ENCODE results near the gene GNG10. TPM values are rescaled to one million over a fixed set of nuclear protein-coding genes. Genes with fewer than 3 reads are reported as not detected.

The GNG10 gene
- total RNA-seq, 1 experiment from 2014 or later: 78.1 TPM

DNA sequence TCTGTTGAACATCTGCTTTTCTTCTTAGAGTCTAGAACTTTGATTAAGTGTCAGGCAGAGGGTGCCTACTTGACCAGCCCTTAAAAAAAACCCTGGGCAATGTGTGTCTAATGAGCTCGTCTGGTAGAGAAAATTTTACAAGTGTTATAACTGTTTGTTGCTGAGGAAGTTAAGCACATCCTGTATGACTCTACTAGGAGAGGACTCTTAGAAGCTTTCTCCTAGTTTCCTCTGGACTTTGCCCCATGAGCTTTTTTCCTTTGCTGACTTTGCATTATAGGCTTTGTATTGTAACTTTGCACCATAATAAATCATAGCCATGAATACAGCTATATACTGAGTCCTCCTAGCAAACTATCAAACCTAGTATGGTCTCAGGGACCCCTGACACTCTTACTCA is 39.4 kb downstream of the GNG10 start:
- no peak for DNase-seq (ENCODE audit: low read depth)
- in situ Hi-C loops (cut with HindIII; ENCODE audit: low pct_unique_long_range_greater_than_20kb, low sequenced_read_pairs): no loop called here

DNA sequence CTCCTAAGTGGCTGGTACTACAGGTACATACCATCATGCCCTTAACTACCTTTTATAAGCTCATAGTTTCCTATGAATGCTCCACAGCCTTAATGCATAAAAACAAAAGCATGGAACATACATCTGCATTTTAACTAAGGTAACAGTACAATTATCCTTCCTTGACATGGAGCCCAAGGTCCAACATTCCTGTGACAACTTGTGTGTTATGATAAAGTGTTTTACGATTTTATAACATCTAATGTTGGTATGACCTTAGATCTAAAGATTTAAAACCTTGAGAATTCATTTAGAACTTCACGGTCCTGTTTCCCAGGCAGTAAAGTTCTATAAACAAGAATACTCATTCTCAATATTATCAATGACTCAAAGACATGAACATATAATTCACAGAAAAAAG is 43.1 kb downstream of the GNG10 start:
- in situ Hi-C loops (cut with HindIII; ENCODE audit: low pct_unique_long_range_greater_than_20kb, low sequenced_read_pairs): no loop called here
- no peak for DNase-seq (ENCODE audit: low read depth)

- no peak for DNase-seq (ENCODE audit: low read depth)
- in situ Hi-C loops (cut with HindIII; ENCODE audit: low pct_unique_long_range_greater_than_20kb, low sequenced_read_pairs): no loop called here
Measured at GRCh38 chr9:111711548-111711947, 50.1 kb downstream of the GNG10 start.

- DNase-seq (ENCODE audit: low read depth): no peak
- in situ Hi-C loops (cut with HindIII; ENCODE audit: low pct_unique_long_range_greater_than_20kb, low sequenced_read_pairs): no loop called here
Measured at GRCh38 chr9:111712369-111712768, 51.0 kb downstream of the GNG10 start.

DNA sequence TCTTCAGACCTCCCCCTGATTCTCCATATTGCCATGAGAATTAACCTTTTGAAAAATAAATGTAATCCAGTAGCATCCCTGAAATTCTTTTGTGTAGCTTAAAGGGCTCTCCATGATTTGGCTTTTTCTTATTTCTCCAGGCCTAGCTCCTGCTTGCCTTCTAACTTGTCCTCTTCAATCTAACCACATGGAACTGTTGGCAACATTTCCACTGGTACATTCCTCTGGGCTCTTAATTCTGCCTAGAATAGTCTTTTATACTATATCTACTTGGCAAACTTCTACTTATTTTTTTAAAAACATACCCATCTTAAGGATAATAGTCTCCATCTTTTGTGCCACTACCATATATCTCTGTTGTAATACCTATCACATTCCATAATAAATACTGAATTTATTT is 54.1 kb downstream of the GNG10 start:
- in situ Hi-C loops (cut with HindIII; ENCODE audit: low pct_unique_long_range_greater_than_20kb, low sequenced_read_pairs): no loop called here
- DNase-seq (ENCODE audit: low read depth): no peak

GRCh38 chr9:111719541-111719940 is 58.1 kb downstream of the GNG10 start:
- DNase-seq (ENCODE audit: low read depth): no peak

More at GRCh38 chr9:111719541-111719940, 58.1 kb downstream of the GNG10 start:
- in situ Hi-C loops (cut with HindIII; ENCODE audit: low pct_unique_long_range_greater_than_20kb, low sequenced_read_pairs): no loop called here

Other genes starting within 250 kb of the GNG10 start
- gene ECPAS, start 177.2 kb upstream of the GNG10 start, total RNA-seq (2014; rRNA removed; shearing (Covaris generic); ENCODE audit: low replicate concordance): 30.5 and 35.4 TPM in 2 replicates
- gene ZNF483, start 136.4 kb upstream of the GNG10 start, total RNA-seq (2014; rRNA removed; shearing (Covaris generic); ENCODE audit: low replicate concordance): 0.96 and 3.1 TPM in 2 replicates
- gene PTGR1, start 62.0 kb upstream of the GNG10 start, total RNA-seq (2014; rRNA removed; shearing (Covaris generic); ENCODE audit: low replicate concordance): 95.6 and 116 TPM in 2 replicates
- 6.2 and 6.8 TPM in 2 replicates for gene DNAJC25, start 30.3 kb upstream of the GNG10 start, total RNA-seq (2014; rRNA removed; shearing (Covaris generic); ENCODE audit: low replicate concordance)
- gene SHOC1, start 133.3 kb downstream of the GNG10 start, total RNA-seq (2014; rRNA removed; shearing (Covaris generic); ENCODE audit: low replicate concordance): not detected in 2 replicates
- gene UGCG, start 235.2 kb downstream of the GNG10 start, total RNA-seq (2014; rRNA removed; shearing (Covaris generic); ENCODE audit: low replicate concordance): 65.0 and 69.8 TPM in 2 replicates

All from Caki2 (cell line).